NCI-H446 treated with DMSO at 0.1 percent for 48 hours (cell line): ENCODE data around the gene OR8U1.
"Not testable (repeated sequence)": the region's sequence is repeated elsewhere in the genome, so short reads cannot be mapped to it uniquely, and the experiment has no call there.

Experiments used
- DNase-seq: peaks from one replicate; lab custom pipeline; 2025; lab: John Stamatoyannopoulos, UW

OR8U1 gene

GRCh38 chr11:56375324-56375723 lies at the start of gene OR8U1:
OR8U1 (plus strand) TSS chr11:56375624; CDS start chr11:56375624, 0 bp downstream.
- DNase-seq, result no peak

DNA sequence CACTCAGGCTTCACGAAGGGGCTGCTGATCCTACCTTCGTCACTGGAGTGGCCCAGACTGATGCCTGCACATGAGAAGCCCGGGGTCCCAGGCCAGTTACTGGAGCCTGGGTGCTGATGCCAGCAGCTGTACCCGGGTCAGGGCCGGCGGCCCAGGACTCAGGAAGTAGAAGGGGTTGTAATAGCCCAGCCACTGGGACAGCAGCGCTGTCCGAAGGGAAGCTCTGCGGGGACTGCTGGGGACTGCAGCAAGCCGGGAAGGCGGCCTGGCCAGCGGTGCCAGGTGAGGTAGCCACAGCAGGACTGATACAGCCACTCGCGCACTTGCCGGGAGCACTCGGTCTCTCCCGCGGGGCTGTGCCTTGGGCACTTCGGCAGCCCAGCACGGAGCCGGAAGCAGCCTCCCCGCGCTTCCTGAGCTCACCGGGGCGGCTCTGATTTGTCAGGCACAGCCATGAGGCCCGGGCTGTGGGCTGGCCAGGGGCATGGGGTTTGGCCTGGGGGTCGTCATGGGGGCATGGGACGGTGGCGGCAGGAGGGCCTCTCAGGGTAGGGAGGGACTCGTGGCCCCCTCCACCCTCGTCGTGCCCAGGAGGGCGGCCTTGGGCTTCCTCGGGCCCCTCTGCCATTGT lies 43.4 kb upstream of the OR8U1 start:
- DNase-seq, result no peak

DNA sequence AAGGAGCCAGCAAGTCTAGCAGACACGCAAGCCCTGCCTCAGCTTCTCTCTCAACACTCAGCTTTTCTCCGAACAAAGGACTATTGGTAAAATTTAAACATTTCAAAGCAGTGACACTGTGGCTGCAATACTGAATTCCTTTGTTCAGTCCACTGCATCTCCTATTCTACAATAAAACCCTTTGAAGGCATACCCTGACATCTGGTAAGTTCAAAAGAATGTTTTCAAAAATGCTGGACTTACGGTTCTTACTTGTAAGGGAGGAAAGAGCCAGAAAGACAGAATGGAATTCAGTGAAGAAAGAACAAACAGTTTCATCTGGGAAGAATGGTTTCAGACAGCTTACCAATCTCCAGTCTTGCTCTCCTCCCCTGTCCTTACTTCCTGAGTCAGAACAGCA lies 42.3 kb upstream of the OR8U1 start:
- no peak for DNase-seq

GRCh38 chr11:56340289-56340688 lies 35.1 kb upstream of the OR8U1 start:
- DNase-seq, result no peak

- no peak for DNase-seq
Observed at GRCh38 chr11:56345739-56346138, 29.7 kb upstream of the OR8U1 start, which contains the start of gene OR8K1. OR8K1 (plus strand) TSS chr11:56346039; CDS start chr11:56346039, 0 bp downstream.

- DNase-seq, result no peak
Observed at GRCh38 chr11:56353991-56354390, 21.4 kb upstream of the OR8U1 start, which contains the start of gene OR8J1. OR8J1 (plus strand) TSS chr11:56354291; CDS start chr11:56360247, 5,956 bp downstream.

GRCh38 chr11:56380120-56380519 lies 4.7 kb downstream of the OR8U1 start:
- no peak for DNase-seq

DNA sequence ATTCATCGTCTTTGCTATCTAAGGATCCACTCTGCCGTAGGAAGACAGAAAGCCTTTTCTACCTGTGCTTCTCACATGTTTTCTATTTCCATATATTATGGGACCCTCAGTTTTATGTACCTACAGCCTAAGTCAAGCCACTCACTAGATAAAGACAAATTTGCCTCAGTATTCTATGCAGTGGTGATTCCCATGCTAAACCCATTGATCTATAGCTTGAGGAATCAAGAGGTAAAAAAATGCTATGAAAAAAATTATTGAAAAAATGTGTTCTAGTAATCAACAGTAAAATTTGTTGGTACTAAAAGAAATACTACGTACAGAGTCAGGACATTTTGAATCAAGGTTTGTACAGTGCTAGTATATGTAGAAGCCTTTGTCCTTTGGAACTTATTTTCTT lies 19.0 kb downstream of the OR8U1 start:
- DNase-seq, result no peak

- no peak for DNase-seq
Observed at GRCh38 chr11:56396047-56396446, 20.6 kb downstream of the OR8U1 start.

GRCh38 chr11:56401858-56402461 lies 26.5 kb downstream of the OR8U1 start:
- DNase-seq, result not testable (repeated sequence)

DNA sequence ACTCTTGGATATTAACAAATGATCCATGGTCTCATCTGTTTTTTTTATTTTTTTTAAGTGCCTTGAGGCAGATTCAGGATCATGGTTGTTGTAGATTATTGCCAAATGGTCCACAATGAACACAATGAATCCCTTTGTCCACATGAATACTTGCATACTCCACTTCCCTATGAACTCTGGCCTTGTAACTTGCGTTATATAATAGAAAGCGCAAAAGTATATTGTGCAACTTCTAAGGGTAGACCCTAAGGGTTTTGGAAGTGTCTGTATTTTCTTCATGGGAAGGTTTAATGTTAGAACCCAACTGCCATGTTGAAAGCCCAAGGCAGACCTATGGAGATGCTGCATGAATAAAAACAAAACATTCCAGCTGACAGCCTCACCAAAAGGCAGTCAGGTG lies 29.0 kb downstream of the OR8U1 start:
- DNase-seq, result no peak

GRCh38 chr11:56410801-56411200 lies 35.4 kb downstream of the OR8U1 start:
- DNase-seq, result no peak

DNA sequence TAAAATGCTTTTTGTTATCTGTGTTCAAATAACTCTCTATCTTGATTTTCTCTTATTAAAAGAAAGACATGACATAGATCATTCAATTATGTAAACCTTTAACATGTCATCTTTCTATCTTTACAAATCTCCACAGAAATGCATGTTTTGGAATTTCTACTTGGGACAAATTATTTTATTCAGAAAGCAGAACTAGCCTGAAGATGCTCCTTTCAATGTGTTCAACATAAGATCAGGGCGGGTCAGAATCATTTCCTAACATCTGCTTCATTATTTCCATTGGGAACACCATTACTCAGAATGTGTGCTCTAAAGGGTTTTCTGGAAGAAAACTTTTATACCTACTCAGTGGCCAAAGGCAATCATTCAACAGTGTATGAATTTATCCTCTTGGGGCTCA lies 37.0 kb downstream of the OR8U1 start, which contains the start of gene OR5AL1:
Gene OR5AL1 (plus strand): TSS at position 301 of the 400 bp plus-strand sequence.
- no peak for DNase-seq
